HG03135 (cell line): ENCODE results near the gene ARHGAP45.
A peak's percentile ranks its signal among the peaks of the same experiment; 100 is the strongest.

Experiments used
- ATAC-seq: cut with Tn5 transposase; IDR thresholded peaks from one replicate; pipeline ENCODE4 v1.9.1; 2021; ENCODE audit warnings: mild to moderate bottlenecking, moderate library complexity; ENCODE audit not compliant: unreplicated experiment

Gene ARHGAP45

GRCh38 chr19:1130771-1131717 lies 64.1 kb downstream of the ARHGAP45 start:
- ATAC-seq = no peak

GRCh38 chr19:1131718-1132551 lies 65.0 kb downstream of the ARHGAP45 start:
- peak; percentile 57 for ATAC-seq

GRCh38 chr19:1132552-1133383 lies 65.8 kb downstream of the ARHGAP45 start:
- no peak for ATAC-seq

- ATAC-seq = no peak
Measured at GRCh38 chr19:1133471-1133929, 66.5 kb downstream of the ARHGAP45 start.

- no peak for ATAC-seq
Measured at GRCh38 chr19:1134431-1134830, 67.5 kb downstream of the ARHGAP45 start.

- no peak for ATAC-seq
Measured at GRCh38 chr19:1135454-1135853, 68.5 kb downstream of the ARHGAP45 start.

GRCh38 chr19:1136201-1136600 lies 69.2 kb downstream of the ARHGAP45 start:
- no peak for ATAC-seq
